Right kidney (tissue), 1 donor: ENCODE data around the gene GGA1.
A peak's percentile ranks its signal among the peaks of the same experiment; 100 is the strongest.

Experiments used
- DNase-seq: peaks from one replicate; pipeline ENCODE4 v3.0.0-alpha.2; 2016

The GGA1 gene

DNA sequence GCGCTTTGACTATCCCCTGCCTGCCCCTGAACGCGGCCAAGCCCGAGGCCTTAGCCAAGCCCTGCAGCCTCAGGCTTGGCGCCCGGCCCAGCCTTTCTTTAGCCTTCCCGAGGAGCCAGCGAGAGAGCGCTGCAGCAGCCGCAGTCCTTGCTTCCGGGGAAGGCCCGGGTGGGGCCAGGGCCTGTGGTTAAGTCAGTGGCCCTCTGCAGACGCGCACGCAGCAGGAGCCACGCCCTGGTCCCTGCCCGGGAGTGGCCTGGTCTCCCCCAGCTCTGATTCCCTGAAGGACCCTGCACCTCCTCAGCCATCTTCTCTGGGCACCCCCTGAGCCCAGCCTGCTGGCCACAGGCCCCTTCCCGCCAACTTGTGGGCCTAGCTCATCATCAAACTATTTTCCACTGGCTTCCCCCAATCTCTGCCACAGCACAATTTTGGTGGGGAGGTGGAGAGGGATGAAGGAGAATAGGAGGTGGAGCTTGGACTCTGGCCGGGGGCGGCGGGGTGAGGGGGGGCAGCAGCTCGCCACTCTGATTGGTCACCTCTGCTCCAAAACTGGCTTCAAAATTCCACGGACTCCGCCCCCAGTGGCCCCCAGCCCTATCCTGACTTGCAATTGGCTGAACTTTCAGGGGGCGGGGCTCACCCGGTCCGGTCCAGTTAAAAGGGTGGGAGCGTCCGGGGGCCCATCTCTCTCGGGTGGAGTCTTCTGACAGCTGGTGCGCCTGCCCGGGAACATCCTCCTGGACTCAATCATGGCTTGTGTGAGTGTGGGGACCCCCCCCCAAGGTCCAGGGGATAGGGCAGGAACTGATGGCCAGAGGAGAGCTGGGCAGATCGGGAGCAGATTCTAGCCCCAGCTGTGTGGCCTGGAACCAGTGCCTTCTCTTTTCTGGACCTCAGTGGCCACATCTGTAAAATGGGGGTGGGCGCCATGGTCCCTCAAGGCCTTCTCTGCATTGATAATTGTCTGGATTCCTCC lies 66.6 kb downstream of the GGA1 start, which contains the start of gene LGALS1:
Gene LGALS1 (plus strand): TSS at position 686 of the 979 bp plus-strand sequence. CDS start 67 bp downstream, at position 753.
- DNase-seq, result peak; percentile 72

DNA sequence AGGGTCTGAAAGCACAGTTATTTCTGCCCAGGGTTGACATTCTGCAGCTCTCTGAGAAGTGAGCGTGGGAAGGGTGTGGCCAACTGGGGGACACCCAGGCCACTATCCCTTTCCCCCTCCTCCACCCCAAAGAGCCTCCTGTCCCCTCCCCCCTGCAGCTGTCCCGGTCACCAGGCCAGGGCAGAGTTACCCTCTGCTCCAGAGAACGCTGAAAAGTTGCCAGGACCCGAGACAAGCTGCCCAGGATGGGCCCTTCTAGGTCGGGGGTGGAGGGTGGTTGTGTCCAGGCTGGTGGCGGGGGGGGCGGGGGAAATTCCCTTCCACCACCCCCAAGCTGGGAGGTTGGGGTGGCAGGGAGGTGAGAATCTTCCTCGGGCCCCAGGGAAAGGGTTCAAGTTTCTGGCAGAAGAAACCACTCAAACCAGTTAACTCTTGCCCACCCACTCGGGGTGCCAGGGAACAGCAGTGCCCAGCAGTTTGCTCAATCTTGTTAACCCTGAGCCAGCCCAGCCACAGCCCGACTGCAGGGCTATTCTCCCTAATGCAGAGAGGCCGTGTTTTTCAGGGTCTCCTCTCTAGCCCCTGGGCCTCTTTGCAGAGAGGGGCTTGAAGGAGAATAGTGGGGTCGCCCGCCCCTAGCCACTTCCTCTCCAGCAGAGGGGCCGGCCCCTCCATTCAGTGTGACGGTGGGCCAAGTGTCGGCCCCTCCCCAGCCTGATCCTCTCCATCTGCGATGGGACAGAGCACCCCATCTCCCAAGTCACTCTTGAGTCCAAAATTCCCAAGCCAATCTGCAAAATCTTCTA lies 67.5 kb downstream of the GGA1 start:
- peak; percentile 62 for DNase-seq

DNA sequence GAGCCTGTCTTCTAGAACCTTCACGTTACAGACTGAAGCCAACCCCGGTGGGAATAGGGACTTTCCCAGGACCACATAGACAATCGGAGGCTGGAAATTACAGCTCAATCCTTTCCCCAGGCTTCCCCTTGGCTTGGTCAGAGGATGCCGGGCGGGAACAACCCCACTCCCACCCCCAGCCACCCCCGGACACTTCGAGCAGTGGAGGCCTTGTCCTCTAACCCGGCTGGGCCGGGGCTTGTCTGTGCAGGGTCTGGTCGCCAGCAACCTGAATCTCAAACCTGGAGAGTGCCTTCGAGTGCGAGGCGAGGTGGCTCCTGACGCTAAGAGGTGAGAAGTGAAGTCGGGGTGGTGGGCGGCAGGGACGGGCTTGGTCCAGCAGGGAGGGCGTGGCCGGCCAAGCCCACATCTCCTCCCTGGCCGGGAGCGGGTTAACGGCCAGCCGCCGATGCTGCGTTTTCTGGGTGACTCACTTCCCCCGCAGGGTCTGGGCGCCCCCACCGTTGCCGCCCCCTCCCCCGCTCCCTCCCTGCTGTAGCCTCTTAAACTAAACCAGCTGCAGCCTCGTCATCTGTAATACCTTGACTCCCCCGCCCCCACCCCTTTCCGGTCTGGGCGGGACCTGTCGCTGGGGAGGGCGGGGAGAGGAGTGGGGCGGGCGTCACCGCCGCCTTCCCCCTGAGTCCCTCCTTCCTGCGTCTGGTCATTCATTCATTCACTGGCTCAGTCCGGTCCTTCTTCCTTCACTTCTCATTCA lies 68.3 kb downstream of the GGA1 start:
- peak; percentile 68 for DNase-seq

DNA sequence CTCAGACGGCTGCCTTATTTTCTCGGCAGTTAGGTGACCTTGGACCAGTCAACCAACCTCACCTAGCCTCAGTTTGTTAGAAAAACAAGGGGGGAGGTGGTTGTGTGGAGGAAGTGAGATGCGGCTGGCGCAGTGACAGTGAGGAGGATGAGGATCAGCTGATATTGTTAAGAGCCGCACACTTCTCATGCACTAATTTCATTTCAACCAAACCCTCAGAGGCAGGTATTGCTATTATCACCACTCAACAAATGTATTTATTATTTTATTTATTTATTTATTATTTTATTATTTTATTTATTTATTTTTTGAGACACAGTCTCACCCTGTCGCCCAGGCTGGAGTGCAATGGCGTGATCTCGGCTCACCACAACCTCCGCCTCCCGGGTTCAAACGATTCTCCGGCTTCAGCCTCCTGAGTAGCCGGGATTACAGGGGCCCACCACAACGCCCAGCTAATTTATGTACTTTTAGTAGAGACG lies 68.9 kb downstream of the GGA1 start:
- DNase-seq, result no peak

DNA sequence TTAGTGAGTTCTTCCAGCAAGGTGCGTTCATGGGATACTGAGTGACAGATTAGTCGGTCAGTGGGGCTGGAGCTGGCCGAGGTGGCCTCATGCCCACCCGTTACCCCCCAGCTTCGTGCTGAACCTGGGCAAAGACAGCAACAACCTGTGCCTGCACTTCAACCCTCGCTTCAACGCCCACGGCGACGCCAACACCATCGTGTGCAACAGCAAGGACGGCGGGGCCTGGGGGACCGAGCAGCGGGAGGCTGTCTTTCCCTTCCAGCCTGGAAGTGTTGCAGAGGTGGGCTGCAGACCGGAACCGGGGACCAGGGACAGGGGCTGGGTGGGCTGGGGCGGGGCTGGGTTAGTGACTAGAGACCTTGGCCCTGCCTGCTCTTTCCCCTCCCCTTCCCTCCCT lies 69.7 kb downstream of the GGA1 start:
- DNase-seq, result no peak

DNA sequence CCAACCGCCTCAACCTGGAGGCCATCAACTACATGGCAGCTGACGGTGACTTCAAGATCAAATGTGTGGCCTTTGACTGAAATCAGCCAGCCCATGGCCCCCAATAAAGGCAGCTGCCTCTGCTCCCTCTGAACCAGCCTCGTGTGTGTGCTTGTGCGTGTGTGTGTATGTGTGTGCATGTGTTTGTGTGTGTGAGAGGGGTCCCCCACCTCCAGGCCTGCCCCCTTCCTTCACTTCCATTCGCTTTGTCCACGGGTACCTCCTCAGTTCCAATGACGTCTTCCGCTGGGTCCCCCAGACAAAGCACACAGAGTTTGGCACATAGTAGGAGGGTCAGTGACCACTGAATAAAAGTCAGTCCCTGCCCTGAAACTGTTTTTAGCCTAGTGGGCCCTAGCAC lies 71.0 kb downstream of the GGA1 start:
- no peak for DNase-seq

DNA sequence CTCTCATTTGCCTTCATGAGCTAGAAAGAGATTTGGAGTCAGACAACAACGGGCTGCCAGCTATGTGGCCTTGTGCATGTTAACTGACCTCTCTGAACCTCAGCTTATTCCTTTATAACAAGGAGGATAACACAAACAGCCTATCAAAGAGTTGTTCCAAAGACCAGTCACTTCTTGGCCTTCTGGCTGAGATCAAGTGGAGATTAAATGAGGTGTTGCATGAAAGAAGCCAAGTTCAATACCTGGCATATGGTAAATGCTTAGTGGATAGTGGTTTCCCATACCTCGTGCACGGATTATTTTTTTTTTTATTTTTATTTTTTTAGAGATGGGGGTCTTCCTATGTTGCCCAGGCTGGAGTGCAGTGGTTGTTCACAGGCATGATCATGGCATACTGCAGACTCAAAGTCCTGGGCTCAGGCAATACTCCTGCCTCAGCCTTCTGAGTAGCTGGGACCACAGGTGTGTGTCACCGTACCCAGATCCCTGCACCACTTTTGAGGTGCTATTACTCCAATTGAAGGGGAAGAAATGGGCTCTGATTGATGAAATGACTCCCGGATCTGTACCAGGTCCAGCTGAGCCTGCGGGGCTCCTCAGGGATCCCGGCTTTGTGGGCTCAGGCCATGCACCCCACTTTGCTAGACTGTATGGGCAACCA lies 71.7 kb downstream of the GGA1 start:
- no peak for DNase-seq

DNA sequence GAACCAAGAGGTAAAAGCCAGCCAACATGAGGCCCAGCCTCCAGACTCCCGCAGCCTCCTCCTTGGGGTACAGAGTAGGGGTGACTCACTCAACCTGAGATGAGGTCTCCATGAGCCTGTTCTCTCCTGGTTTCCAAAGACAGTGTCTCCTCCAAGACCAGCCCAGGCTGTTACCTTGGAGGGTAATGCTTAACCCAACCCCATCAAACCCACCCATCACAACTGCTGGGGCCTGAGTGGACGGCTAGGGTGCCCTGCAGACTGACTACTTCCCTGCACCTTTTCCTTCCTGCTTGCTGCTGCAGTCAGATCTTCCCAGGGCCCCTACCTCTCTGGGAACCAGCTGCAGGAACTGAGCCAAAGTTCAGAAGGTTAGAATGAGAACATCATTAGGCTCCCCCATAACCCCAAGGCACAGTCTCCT lies 72.4 kb downstream of the GGA1 start:
- DNase-seq, result no peak

DNA sequence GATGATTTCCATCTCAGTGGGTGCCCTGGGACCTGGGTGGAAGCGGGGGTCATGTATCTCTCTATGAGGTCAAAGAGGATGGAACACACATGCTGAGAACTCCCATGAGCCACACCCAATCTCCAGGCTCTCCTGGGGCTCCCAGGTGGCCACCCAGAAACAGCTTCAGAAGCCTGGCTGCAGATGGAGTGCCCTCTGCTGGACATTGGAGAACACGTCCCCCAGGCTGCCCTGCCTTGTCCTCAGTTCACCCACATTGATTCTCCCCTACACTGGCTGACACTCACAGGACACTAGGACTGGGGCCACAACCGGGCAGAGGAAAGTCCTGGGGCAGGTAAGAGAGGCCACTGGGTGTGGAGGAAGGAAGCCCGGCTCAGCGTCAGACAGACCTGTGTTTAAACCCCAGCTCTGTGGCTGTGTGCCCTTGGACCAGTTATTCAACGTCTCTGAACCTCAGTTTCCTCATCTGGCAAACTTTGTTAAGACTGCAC lies 73.0 kb downstream of the GGA1 start:
- DNase-seq, result no peak
